ENCODE data around the gene WSB1. TPM values are rescaled to one million over a fixed set of nuclear protein-coding genes. Genes with fewer than 3 reads are reported as not detected.

Gene WSB1
- total RNA-seq, 1 donor from 2014 or later = 452 TPM

GRCh38 chr17:27259356-27259755, 34.6 kb upstream of the WSB1 start:
- no peak overlapping the region for H3K27ac Mint-ChIP-seq
- H3K36me3 Mint-ChIP-seq (ENCODE audit: insufficient read depth) = no peaks in the 10 kb centered on the region
- peaks cover 4% of the 10 kb centered on the region for H3K27me3 Mint-ChIP-seq

DNA sequence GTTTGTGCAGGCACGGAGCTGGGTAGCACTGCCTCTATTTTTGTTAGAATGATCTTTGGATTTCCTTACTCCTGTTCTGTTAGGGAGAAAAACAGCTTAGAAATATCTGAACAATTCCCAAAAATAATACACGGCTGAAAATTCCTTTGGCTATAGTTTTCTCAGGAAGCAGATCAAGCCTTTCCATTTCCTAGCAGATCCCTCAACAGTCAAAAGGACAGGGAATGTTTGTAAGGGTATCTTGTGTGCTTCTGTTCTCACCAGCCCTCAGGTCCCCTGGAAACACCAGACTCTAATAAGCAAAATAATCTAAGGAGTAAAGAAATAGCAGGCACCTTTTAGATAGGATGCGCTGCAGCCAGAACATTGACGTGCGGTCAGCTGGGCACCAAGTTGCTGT, 30.5 kb upstream of the WSB1 start:
- Mint-ChIP-seq H3K27ac (no peak overlapping the region), H3K4me3 (ENCODE audit: low read depth) (no peak overlapping the region), H3K27me3 (peaks cover 4% of the 10 kb centered on the region), H3K9me3 (ENCODE audit: low read depth) (no peaks in the 10 kb centered on the region), H3K4me1 (ENCODE audit: low read depth) (peaks cover 4% of the 10 kb centered on the region), H3K36me3 (ENCODE audit: insufficient read depth) (no peaks in the 10 kb centered on the region)
- TF ChIP-seq, protein P1, sequence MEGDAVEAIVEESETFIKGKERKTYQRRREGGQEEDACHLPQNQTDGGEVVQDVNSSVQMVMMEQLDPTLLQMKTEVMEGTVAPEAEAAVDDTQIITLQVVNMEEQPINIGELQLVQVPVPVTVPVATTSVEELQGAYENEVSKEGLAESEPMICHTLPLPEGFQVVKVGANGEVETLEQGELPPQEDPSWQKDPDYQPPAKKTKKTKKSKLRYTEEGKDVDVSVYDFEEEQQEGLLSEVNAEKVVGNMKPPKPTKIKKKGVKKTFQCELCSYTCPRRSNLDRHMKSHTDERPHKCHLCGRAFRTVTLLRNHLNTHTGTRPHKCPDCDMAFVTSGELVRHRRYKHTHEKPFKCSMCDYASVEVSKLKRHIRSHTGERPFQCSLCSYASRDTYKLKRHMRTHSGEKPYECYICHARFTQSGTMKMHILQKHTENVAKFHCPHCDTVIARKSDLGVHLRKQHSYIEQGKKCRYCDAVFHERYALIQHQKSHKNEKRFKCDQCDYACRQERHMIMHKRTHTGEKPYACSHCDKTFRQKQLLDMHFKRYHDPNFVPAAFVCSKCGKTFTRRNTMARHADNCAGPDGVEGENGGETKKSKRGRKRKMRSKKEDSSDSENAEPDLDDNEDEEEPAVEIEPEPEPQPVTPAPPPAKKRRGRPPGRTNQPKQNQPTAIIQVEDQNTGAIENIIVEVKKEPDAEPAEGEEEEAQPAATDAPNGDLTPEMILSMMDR (IDR thresholded peaks at IDR 0.05; ENCODE audit: unreplicated experiment) = no peak
- DNase-seq (ENCODE audit: low spot score, unreplicated experiment) = no peak

More at GRCh38 chr17:27259356-27259755, 34.6 kb upstream of the WSB1 start:
- peaks cover 9% of the 10 kb centered on the region for H3K4me1 Mint-ChIP-seq (ENCODE audit: low read depth)
- TF ChIP-seq, protein P1 (IDR thresholded peaks at IDR 0.05; ENCODE audit: unreplicated experiment) = no peak
- H3K9me3 Mint-ChIP-seq (ENCODE audit: low read depth) = no peaks in the 10 kb centered on the region
- H3K4me3 Mint-ChIP-seq (ENCODE audit: low read depth) = no peak overlapping the region
- no peak for DNase-seq (ENCODE audit: low spot score, unreplicated experiment)

- DNase-seq (ENCODE audit: low spot score, unreplicated experiment) = no peak
- Mint-ChIP-seq H3K9me3 (ENCODE audit: low read depth) (no peaks in the 10 kb centered on the region), H3K36me3 (ENCODE audit: insufficient read depth) (no peaks in the 10 kb centered on the region), H3K4me3 (ENCODE audit: low read depth) (no peak overlapping the region), H3K4me1 (ENCODE audit: low read depth) (peaks cover 4% of the 10 kb centered on the region), H3K27me3 (peaks cover 4% of the 10 kb centered on the region), H3K27ac (no peak overlapping the region)
- TF ChIP-seq, protein P1 (IDR thresholded peaks at IDR 0.05; ENCODE audit: unreplicated experiment) = no peak
These were observed 29.7 kb upstream of the WSB1 start for GRCh38 chr17:27264068-27264812.

DNA sequence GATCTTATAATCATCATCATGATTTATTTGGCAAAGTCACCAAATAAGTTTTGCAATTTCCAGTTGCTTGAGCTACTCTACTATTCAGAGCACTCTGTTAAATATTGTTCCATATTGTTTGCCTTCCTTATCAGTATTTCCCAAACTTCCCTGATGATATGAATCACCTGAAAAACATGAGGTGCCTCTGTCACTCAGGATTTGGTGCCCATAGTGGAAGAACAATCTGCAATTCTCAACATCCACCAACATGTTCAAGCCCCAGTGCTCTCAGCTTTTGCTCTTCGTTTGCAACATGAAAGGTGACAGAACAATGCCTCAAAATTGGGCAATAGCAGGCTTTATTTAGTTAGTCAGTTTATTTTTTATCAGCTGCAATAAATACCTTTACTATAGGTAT, 28.6 kb upstream of the WSB1 start:
- Mint-ChIP-seq H3K4me3 (ENCODE audit: low read depth) (no peak overlapping the region), H3K27ac (no peak overlapping the region), H3K9me3 (ENCODE audit: low read depth) (no peaks in the 10 kb centered on the region), H3K36me3 (ENCODE audit: insufficient read depth) (no peaks in the 10 kb centered on the region), H3K27me3 (peaks cover 4% of the 10 kb centered on the region), H3K4me1 (ENCODE audit: low read depth) (peaks cover 4% of the 10 kb centered on the region)
- DNase-seq (ENCODE audit: low spot score, unreplicated experiment) = no peak
- TF ChIP-seq, protein P1 (IDR thresholded peaks at IDR 0.05; ENCODE audit: unreplicated experiment) = no peak

GRCh38 chr17:27266228-27266627, 27.7 kb upstream of the WSB1 start:
- TF ChIP-seq, protein P1 (IDR thresholded peaks at IDR 0.05; ENCODE audit: unreplicated experiment) = no peak
- H3K4me1 Mint-ChIP-seq (ENCODE audit: low read depth) = peaks cover 4% of the 10 kb centered on the region
- H3K4me3 Mint-ChIP-seq (ENCODE audit: low read depth) = no peak overlapping the region
- no peak overlapping the region for H3K27ac Mint-ChIP-seq
- H3K27me3 Mint-ChIP-seq = peaks cover 4% of the 10 kb centered on the region
- DNase-seq (ENCODE audit: low spot score, unreplicated experiment) = no peak
- H3K9me3 Mint-ChIP-seq (ENCODE audit: low read depth) = no peaks in the 10 kb centered on the region
- H3K36me3 Mint-ChIP-seq (ENCODE audit: insufficient read depth) = no peaks in the 10 kb centered on the region

Data from progenitor cell of endocrine pancreas (in vitro differentiated cells).